WI38 (cell line): ENCODE data around the gene ZNF701.
"Not testable (repeated sequence)": the region's sequence is repeated elsewhere in the genome, so short reads cannot be mapped to it uniquely, and the experiment has no call there.

Experiments
- H3K4me3 ChIP-seq: 2 replicates; pipeline ENCODE4 v1.5.1; 2011; ENCODE audit warnings: low read depth, mild to moderate bottlenecking, control low read depth, low read length
- CTCF ChIP-seq: IDR thresholded peaks from 2 replicates; pipeline ENCODE4 v1.5.1; 2012; ENCODE audit warnings: low read depth, mild to moderate bottlenecking, control low read depth, low read length

Gene ZNF701

DNA sequence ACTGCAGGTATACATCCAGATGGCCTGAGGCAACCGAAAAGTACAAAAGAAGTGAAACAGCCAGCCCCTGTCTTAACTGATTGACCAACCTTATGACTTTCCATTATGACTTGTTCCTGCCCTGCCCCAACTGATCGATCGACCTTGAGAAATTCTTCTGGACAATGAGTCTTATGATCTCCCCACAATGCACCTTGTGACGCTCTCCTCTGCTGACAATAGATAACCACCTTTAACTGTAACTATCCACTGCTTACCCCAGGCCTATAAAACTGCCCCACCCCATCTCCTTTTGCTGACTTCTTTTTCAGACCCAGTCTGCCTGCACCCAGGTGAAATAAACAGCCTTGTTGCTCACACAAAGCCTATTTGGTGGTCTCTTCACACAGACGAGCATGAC is 56.8 kb downstream of the ZNF701 start:
- no peak for TF ChIP-seq CTCF
- H3K4me3 ChIP-seq = no peak overlapping the region

- H3K4me3 ChIP-seq = not testable (repeated sequence)
Observed at GRCh38 chr19:52627441-52627840, 57.4 kb downstream of the ZNF701 start.

- TF ChIP-seq CTCF = no peak
- no peak overlapping the region for H3K4me3 ChIP-seq
Observed at GRCh38 chr19:52635786-52636570, 65.9 kb downstream of the ZNF701 start.
